DMS79 (cell line): ENCODE results near the gene TTC23.
"Not testable (repeated sequence)": the region's sequence is repeated elsewhere in the genome, so short reads cannot be mapped to it uniquely, and the experiment has no call there.

Experiments used
- DNase-seq: peaks from one replicate; lab custom pipeline; 2025; lab: John Stamatoyannopoulos, UW

TTC23 gene

GRCh38 chr15:99250001-99250400 is 620 bp upstream of the TTC23 start:
- DNase-seq, result no peak

GRCh38 chr15:99248000-99248715 is 1.2 kb downstream of the TTC23 start:
- no peak for DNase-seq

GRCh38 chr15:99247062-99247461 is 2.3 kb downstream of the TTC23 start:
- no peak for DNase-seq

GRCh38 chr15:99244306-99244705 is 5.1 kb downstream of the TTC23 start:
- no peak for DNase-seq

- DNase-seq, result no peak
These were observed 7.6 kb downstream of the TTC23 start for GRCh38 chr15:99241752-99242151.

- no peak for DNase-seq
These were observed 9.7 kb downstream of the TTC23 start for GRCh38 chr15:99239545-99240198.

- no peak for DNase-seq
These were observed 10.5 kb downstream of the TTC23 start for GRCh38 chr15:99238849-99239248.

- DNase-seq, result not testable (repeated sequence)
These were observed 15.2 kb downstream of the TTC23 start for GRCh38 chr15:99234160-99234559.

GRCh38 chr15:99232740-99233139 is 16.6 kb downstream of the TTC23 start:
- no peak for DNase-seq

GRCh38 chr15:99230867-99231266 is 18.5 kb downstream of the TTC23 start:
- no peak for DNase-seq

GRCh38 chr15:99228120-99228770 is 21.1 kb downstream of the TTC23 start:
- DNase-seq, result no peak

- DNase-seq, result no peak
These were observed 22.6 kb downstream of the TTC23 start for GRCh38 chr15:99226802-99227201.

- no peak for DNase-seq
These were observed 24.8 kb downstream of the TTC23 start for GRCh38 chr15:99224372-99225214.

GRCh38 chr15:99213187-99213811 is 36.1 kb downstream of the TTC23 start:
- no peak for DNase-seq

- no peak for DNase-seq
These were observed 37.0 kb downstream of the TTC23 start for GRCh38 chr15:99212406-99212805.

- no peak for DNase-seq
These were observed 37.5 kb downstream of the TTC23 start for GRCh38 chr15:99211926-99212325.

GRCh38 chr15:99210334-99210733 is 39.0 kb downstream of the TTC23 start:
- DNase-seq, result no peak

- DNase-seq, result no peak
These were observed 40.1 kb downstream of the TTC23 start for GRCh38 chr15:99209326-99209725.

GRCh38 chr15:99207672-99208071 is 41.7 kb downstream of the TTC23 start:
- DNase-seq, result no peak

- no peak for DNase-seq
These were observed 47.2 kb downstream of the TTC23 start for GRCh38 chr15:99202176-99202552.

- DNase-seq, result no peak
These were observed 47.8 kb downstream of the TTC23 start for GRCh38 chr15:99201408-99202175.
